G401.6 (cell line): ENCODE data around the gene COL16A1.
"Not testable (repeated sequence)": the region's sequence is repeated elsewhere in the genome, so short reads cannot be mapped to it uniquely, and the experiment has no call there.

Experiments
- FAIRE-seq: peaks from 2 replicates; lab custom pipeline; 2012; peaks lifted over from hg19 to GRCh38; lab: Jason Lieb, UNC

The COL16A1 gene

DNA sequence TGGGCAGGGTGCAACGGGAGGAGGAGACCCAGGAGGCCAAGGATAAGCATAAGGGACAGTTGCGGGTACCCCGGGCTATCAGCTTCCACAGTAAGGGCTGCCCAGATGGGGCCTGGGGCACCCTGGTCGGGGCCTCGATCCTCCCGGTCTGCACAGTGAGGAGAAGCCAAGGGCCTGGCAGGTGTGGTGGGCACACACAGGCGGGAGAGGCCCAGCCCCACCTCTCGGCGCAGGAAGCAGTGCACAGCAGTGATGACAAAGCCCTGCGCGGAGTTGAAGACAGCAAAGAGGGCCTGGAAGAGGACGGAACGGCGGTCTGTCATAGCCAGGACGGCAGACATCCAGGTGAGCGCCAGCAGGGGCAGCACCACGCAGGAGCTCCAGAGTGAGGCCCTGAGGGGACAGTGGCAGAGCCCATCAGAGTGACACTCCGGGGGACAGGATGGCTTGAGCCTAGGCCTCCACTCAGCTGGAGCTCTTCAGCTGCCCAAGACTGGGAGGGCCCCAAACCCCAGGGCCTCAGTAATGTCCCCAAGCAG, 29.0 kb upstream of the COL16A1 start:
- no peak for FAIRE-seq

DNA sequence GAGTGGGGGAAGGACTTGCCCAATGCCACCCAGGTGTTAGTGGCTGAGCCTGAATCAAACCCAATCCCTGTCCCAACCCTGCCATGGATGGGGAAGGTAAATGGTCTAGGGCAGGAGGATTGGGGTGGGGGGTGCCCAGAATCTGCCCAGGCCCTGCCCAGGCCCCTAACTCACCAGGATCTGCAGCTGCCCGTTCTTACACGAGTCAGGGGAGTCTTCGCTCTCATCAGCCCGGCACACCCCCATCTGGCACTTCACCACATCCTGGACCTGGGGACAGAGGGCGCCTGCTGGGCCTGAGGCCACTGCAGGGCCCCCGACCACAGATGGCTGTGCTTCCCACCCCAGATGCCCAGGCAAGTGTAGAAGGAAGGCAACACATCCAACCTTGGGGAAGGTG, 28.5 kb upstream of the COL16A1 start:
- FAIRE-seq, result no peak

DNA sequence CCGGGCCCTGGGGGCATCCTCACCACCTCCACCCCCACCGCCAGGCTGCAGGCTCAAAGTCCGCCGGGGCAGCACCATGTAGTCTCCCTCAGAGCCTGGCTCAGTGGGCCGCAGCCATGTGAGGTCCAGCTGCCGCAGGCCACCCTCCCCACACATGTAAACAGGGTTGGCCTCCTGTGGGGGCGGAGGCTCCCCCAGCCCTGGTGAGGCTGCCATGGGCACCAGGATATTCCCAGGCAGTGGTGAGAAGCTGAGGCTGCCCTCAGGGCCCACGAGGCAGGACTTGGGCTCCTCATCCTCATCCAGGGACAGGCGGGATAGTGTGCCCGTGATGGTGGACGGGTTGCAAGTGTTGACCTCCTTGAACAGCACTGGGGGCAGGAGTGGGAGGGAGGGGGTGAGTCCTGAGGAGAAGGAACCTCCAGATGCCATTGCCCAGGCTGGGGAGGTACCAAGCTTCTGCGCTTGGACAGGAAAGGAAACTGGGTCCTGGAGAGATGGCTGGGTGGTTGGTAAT, 27.3 kb upstream of the COL16A1 start:
- no peak for FAIRE-seq

GRCh38 chr1:31730336-31731048, 26.7 kb upstream of the COL16A1 start:
- FAIRE-seq, result no peak

GRCh38 chr1:31727849-31728248, 24.0 kb upstream of the COL16A1 start:
- FAIRE-seq, result no peak

- FAIRE-seq, result no peak
Observed at GRCh38 chr1:31727195-31727594, 23.4 kb upstream of the COL16A1 start.

DNA sequence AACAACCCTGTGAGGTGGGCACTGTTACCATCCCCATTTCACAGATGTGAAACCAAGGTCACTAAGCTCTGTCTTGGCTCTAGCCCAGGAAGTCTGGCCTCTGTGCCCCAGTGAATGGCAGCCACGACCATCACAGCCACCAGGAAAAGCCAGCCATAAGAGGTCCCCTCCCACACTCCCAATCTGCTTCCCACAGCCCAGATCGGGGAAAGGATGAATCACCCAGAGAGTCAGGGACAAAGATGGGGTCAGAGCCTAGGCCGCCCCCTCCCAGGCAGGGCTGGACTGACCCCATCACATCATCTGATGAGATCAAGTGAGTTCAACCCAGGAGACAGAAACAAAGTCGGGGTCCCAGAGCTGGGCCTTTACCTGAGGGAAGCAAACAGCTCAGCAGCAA, 22.9 kb upstream of the COL16A1 start:
- FAIRE-seq, result no peak

DNA sequence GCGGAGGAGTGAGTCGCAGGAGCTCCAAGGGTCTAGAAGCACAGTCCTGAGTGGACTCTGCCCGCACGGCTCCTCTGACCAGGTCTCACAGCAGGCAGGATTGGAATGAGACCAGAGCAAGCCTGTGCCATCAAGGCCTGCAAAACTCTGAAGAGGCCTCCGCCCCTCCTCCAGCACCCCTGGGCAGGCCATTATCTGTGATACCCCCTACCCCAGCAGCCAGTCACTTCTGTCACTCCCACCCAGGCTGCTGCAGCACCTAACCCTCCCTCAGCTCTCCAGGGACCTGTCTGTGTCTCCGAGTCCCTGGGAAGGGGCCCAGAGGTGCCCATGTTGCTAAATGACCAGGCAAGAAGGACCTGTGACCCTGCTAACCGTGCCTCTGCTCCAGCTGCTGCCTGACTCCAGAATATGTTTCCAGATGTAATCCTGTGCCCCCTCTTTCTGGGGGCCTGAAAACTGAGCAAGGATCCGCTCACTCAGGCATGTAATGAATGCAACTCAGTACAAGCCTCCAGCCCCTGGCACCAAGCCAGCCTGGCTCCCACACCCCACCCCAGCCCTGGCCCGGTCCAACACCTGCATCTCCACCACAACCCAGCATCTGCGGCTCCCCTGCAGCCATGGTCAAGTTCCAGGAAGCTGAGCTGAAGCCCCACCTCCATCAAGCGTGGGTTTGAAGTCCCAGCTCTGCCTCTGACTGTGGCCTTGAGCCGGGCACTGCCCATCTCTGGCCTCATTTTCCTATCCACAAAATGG, 22.1 kb upstream of the COL16A1 start:
- FAIRE-seq, result no peak

GRCh38 chr1:31725134-31725533, 21.3 kb upstream of the COL16A1 start:
- FAIRE-seq, result no peak

DNA sequence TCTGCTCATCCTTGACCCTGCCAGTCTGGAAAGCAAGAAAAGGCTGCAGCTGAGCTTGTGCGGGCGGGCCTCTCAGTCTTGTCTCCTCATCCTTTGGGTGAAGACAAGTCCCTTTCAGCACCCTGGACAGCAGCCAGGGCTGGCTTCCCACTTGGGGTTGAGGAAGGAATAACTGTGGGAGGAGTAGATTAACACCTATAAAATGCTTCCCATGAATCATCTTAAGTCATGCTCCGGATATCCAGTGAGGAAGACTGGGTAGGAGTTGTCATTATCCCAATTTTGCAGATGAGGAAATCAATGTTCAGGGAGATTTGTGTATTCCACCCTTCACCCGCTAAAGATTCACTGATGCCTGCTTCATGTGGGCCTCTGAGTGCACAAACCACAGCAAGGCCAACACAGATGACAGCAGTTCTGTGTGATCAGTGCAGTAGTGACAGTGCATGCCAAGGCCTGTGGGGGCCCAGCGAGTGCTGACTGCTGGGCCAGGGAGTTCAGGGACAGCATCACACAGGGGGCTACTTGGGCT, 20.1 kb upstream of the COL16A1 start:
- no peak for FAIRE-seq

GRCh38 chr1:31718327-31718897, 14.6 kb upstream of the COL16A1 start:
- no peak for FAIRE-seq

DNA sequence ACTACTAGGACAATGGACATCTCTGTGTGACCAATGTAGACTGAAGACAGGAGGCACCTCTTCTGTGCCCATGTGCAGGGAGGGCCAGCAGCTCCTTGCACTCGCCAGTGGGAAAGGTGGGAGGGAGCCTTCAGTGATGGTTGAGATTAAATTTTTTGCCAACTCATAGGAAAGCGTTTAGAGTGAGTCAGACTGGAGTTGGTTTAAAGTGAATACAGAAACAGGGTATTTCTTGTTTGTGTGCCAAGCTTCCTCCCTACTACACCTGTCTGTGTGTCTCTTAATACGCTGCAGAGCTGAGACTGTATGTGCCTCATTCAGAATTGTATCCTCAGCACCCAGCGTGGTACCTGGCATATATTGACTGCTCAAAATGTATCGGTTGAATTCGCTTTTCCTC, 13.5 kb upstream of the COL16A1 start:
- FAIRE-seq, result no peak

- FAIRE-seq, result no peak
Observed at GRCh38 chr1:31715873-31716220, 12.0 kb upstream of the COL16A1 start.

GRCh38 chr1:31715087-31715872, 11.5 kb upstream of the COL16A1 start:
- FAIRE-seq, result peak; percentile 96

GRCh38 chr1:31714442-31715086, 10.7 kb upstream of the COL16A1 start:
- FAIRE-seq, result no peak

DNA sequence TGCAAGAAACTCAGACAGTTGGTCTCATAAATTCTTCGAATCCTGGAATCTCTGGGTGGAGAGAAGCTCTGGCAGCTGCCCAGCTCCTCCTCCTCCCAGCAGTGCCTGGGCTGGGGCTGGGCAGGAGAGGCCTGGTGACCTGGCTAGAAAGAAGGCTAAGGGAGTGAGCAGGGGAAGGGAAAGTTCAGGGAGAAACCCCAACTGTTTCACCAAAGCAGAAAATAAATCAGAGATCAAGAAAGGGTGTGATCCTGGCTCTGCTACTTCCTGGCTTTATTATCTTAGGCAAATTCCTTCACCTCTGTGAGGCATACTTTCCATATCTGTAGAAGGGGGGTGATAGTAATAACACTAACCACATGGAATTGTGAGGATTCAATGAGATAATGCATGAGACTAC, 8.8 kb upstream of the COL16A1 start:
- FAIRE-seq, result no peak

DNA sequence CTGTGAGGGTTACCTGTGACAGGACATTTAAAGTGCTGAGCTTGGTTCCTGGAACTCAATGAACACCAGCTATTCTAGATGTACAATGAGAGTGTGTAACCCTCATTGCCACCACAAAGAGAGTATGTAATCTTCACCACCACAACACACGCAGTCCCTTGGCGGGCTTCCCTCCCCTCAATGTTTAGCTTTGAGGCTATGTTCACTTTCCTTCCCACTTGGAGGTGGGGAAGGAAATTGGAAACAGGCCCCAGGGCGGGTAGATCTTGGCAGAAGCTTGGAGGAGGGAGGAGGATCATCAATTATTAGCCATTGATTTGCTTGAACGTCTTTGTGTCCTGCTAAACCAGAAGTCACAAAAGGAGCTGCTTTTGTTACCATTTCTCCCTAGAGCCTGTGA, 8.3 kb upstream of the COL16A1 start:
- FAIRE-seq, result no peak

DNA sequence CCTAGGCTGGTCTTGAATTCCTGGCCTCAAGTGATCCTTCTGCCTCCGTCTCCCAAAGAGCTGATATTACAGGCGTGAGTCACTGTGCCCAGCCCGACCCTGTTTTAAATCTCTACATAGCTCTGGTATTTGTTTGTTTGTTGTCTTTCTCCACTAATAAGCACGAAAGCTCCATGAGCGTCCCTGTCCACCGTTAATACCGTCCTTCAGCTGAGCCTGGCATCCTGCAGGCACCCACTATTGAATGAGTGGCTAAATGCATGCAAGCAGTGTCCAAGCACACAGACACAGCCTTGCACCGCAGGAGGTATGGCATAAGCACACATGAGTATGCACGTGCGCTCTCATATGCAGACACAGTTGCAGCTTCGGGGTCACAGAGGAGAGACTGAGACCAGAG, 4.5 kb upstream of the COL16A1 start:
- FAIRE-seq, result no peak

DNA sequence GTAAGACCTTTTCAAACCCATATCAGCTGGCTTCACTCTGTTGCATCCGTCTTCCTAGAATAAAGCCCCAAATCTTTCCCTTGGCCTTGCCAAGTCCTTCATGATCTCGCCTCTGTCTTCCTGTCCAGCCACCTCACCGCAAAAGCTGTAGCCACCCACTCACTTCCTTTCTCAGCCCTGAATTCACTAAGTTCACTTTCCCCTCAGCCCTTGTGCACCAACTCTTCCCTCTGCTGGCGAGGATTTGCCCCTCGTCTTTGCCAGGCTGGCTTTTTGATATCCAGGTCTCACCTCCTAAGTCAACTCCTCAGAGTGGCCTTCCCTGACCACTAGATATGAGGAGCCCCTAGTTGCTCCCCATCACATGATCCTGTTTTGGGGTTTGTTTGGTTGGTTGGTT, 3.9 kb upstream of the COL16A1 start:
- no peak for FAIRE-seq

DNA sequence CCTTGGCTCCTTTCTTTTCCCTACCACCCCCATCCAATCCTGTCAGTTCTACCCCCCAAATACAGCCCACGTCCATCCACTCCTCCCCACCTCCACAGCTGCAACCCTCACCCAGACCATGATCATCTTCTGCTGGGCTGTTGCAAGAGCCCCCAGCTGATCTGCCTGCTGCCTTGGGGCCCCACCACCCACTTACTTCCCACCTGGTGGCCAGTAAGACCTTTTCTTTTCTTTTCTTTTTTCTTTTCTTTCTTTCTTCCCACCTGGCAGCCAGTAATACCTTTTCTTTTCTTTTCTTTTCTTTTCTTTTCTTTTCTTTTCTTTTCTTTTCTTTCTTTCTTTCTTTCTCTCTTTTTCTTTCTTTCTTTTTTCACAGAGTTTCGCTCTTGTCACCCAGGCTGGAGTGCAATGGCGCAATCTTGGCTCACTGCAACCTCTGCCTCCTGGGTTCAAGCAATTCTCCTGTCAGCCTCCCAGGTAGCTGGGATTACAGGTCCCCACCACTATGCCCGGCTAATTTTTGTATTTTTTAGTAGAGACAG, 3.3 kb upstream of the COL16A1 start:
- FAIRE-seq, result not testable (repeated sequence)

DNA sequence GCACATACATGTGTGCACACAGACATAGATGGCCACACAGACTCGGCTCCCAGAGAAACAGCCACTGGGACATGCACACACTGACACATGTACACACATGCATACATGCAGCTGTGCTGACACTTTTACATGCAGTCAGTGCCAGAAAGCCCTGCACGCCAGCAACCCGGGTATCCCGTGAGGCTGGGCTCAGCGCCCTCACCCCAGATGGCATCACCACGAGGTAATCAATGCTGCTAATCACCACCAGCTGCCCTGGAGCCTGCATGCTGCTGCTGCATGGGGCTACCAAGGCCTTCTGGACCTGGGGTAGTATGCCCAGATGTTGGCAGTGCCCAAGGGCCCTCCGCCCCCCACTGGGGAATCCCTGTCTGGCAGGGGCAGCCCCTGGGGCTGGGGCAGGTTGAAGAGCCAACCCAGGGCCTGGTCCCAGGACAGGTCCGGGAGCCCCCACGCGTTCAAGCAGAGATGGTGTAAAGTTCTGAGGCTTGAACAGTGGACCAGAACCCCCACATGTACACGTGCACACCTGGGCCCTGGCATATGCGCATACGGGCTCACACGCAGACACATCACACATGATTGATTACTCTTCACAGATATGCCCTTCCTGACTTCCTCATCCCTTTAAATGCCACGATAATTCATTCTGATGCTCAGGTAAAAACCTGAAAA, 2.7 kb upstream of the COL16A1 start:
- FAIRE-seq, result no peak
